GM12878 (cell line): ENCODE measurements around the gene FAM170B. TPM values are rescaled to one million over a fixed set of nuclear protein-coding genes. Genes with fewer than 3 reads are reported as not detected.

Experiments used
- ATAC-seq: fragments of 200-7000 bp; cut with Tn5 transposase; 3 replicates; pipeline ENCODE4 v1.9.1; 2020; ENCODE audit warnings: mild to moderate bottlenecking, moderate library complexity
- BruUV-seq: library from RNA; stranded (reverse); fragments of 400-500 nt; replicated peaks from 2 replicates; lab custom pipeline; 2021; lab: Mats Ljungman, UMichigan
- CTCF ChIA-PET: fragments of 300-600 bp; sonication (Branson Sonifier 250); formaldehyde crosslinking; extraction: SDS; loops from one replicate; lab custom pipeline; 2021; ENCODE audit warnings: inconsistent platforms; lab: Yijun Ruan, JAX
- POLR2A ChIA-PET: fragments of 350-600 bp; formaldehyde crosslinking; extraction: SDS; loops from one replicate; lab custom pipeline; 2021; ENCODE audit warnings: inconsistent platforms; lab: Charles Lee
- RAD21 ChIA-PET: fragments of 300-600 bp; sonication (Branson Sonifier 250); formaldehyde crosslinking; loops from one replicate; lab custom pipeline; 2023; ENCODE audit warnings: antibody characterized with exemption; ENCODE audit not compliant: unreplicated experiment; lab: Charles Lee
- SMC1A ChIA-PET: fragments of 300-600 bp; sonication (Branson Sonifier 250); formaldehyde crosslinking; loops from one replicate; lab custom pipeline; 2023; ENCODE audit not compliant: unreplicated experiment, uncharacterized antibody; lab: Charles Lee
- DNase-seq: peaks from one replicate; pipeline ENCODE4 v3.0.0-alpha.2; 2011; ENCODE audit warnings: low read depth, low spot score
- FAIRE-seq: peaks from 3 replicates; lab custom pipeline; 2011; peaks lifted over from hg19 to GRCh38; lab: Jason Lieb, UNC
- H2AFZ ChIP-seq: 2 replicates; pipeline ENCODE4 v1.6.0; 2011; ENCODE audit warnings: low read depth, low read length, control low read depth; ENCODE audit not compliant: control insufficient read depth
- H3K27ac ChIP-seq: 2 replicates; pipeline ENCODE4 v1.5.1; 2011; ENCODE audit warnings: control low read depth; ENCODE audit not compliant: control insufficient read depth, insufficient read depth
- H3K27me3 ChIP-seq, 2 experiments: replicated peaks in 1 of 2; 2 replicates each; pipeline versions ENCODE4 v1.6.0 to v1.6.1; 2011; ENCODE audit warnings: low read length in 1 of 2; ENCODE audit not compliant: control insufficient read depth in 2 of 2, insufficient read depth in 2 of 2
- H3K36me3 ChIP-seq, 2 experiments: 2 replicates each; pipeline ENCODE4 v1.5.1; 2011; ENCODE audit warnings: low read length in 1 of 2; ENCODE audit not compliant: control insufficient read depth in 2 of 2, insufficient read depth in 2 of 2
- H3K4me1 ChIP-seq: 2 replicates; pipeline ENCODE4 v1.6.1; 2011; ENCODE audit warnings: mild to moderate bottlenecking, low read length, moderate library complexity, mixed read lengths; ENCODE audit not compliant: control insufficient read depth, insufficient read depth
- H3K4me2 ChIP-seq: 2 replicates; pipeline ENCODE4 v1.6.0; 2011; ENCODE audit warnings: control low read depth; ENCODE audit not compliant: control insufficient read depth, insufficient read depth
- H3K4me3 ChIP-seq: fragments of 200-600 bp; sonication (generic); 2 replicates; pipeline ENCODE4 v1.5.1; 2016
- H3K79me2 ChIP-seq: 2 replicates; pipeline ENCODE4 v1.6.0; 2011; ENCODE audit warnings: low read length; ENCODE audit not compliant: control insufficient read depth, insufficient read depth
- H3K9ac ChIP-seq: 2 replicates; pipeline ENCODE4 v1.8.0; 2011; ENCODE audit warnings: low read length, control low read depth, mixed read lengths; ENCODE audit not compliant: control insufficient read depth, insufficient read depth
- H3K9me3 ChIP-seq: replicated peaks from 3 replicates; pipeline ENCODE4 v1.5.1; 2011; ENCODE audit warnings: mild to moderate bottlenecking, low read length; ENCODE audit not compliant: control insufficient read depth, insufficient read depth
- H4K20me1 ChIP-seq: 2 replicates; pipeline ENCODE4 v1.6.0; 2011; ENCODE audit not compliant: control insufficient read depth, insufficient read depth
- FOS ChIP-seq: IDR thresholded peaks from 3 replicates; pipeline ENCODE4 v1.6.1; 2011; ENCODE audit warnings: borderline replicate concordance; ENCODE audit not compliant: insufficient read length; ENCODE audit errors: extremely low read depth
- HSF1 ChIP-seq: fragments of 150-350 bp; IDR thresholded peaks from 2 replicates; pipeline ENCODE4 v1.6.1; 2014; ENCODE audit warnings: mild to moderate bottlenecking, low read depth, low read length
- LARP7 ChIP-seq: fragments of 450-650 bp; IDR thresholded peaks from 2 replicates; pipeline ENCODE4 v1.6.1; 2017; ENCODE audit warnings: mild to moderate bottlenecking
- NBN ChIP-seq: fragments of 450-650 bp; IDR thresholded peaks from 2 replicates; pipeline ENCODE4 v1.6.1; 2016
- PAX5 ChIP-seq: IDR thresholded peaks from 2 replicates; pipeline ENCODE4 v1.6.1; 2011; ENCODE audit warnings: low read depth, low read length, borderline replicate concordance
- POLR2AphosphoS2 ChIP-seq: IDR thresholded peaks from 2 replicates; pipeline ENCODE4 v1.6.1; 2011; ENCODE audit warnings: low read depth, mild to moderate bottlenecking, low read length, improper control_type of control experiment, moderate library complexity
- RELB ChIP-seq: fragments of 450-650 bp; IDR thresholded peaks from 2 replicates; pipeline ENCODE4 v1.6.1; 2017; ENCODE audit warnings: low read depth, mild to moderate bottlenecking, moderate library complexity
- SMAD5 ChIP-seq: IDR thresholded peaks from 2 replicates; pipeline ENCODE4 v1.6.1; 2016; ENCODE audit warnings: antibody characterized with exemption, low read depth
- SPI1 ChIP-seq: IDR thresholded peaks from 2 replicates; pipeline ENCODE4 v1.6.1; 2011; ENCODE audit warnings: low read depth, mild to moderate bottlenecking, low read length, moderate library complexity, borderline replicate concordance; ENCODE audit not compliant: insufficient read depth
- SRF ChIP-seq, 2 experiments: IDR thresholded peaks; 2 replicates each; pipeline ENCODE4 v1.6.1; 2011; ENCODE audit warnings: low read depth in 2 of 2, low read length in 2 of 2, mild to moderate bottlenecking in 1 of 2, moderate library complexity in 1 of 2
- TBL1XR1 ChIP-seq: IDR thresholded peaks from 2 replicates; pipeline ENCODE4 v1.6.1; 2012; ENCODE audit warnings: low read depth, low read length, improper control_type of control experiment
- USF1 ChIP-seq: IDR thresholded peaks from 2 replicates; pipeline ENCODE4 v1.6.1; 2011; ENCODE audit warnings: borderline replicate concordance, low read depth, mild to moderate bottlenecking, moderate library complexity, mixed read lengths, low read length; ENCODE audit not compliant: insufficient read depth; ENCODE audit errors: extremely low read length
- ZBTB33 ChIP-seq: fragments of 450-650 bp; IDR thresholded peaks from 2 replicates; pipeline ENCODE4 v1.6.1; 2017; ENCODE audit warnings: mild to moderate bottlenecking
- ZBTB40 ChIP-seq: fragments of 450-650 bp; IDR thresholded peaks from 2 replicates; pipeline ENCODE4 v1.6.1; 2016; ENCODE audit warnings: mild to moderate bottlenecking, moderate library complexity, borderline replicate concordance
- ZNF24 ChIP-seq: fragments of 450-650 bp; IDR thresholded peaks from 2 replicates; pipeline ENCODE4 v1.6.1; 2017; ENCODE audit warnings: antibody characterized with exemption, mild to moderate bottlenecking
- WGBS: methylation state at CpG from one replicate; pipeline ENCODE4 v1.1.6; 2016; ENCODE audit warnings: low lambda C conversion rate; ENCODE audit not compliant: insufficient replicate concordance, insufficient coverage; ENCODE audit errors: missing lambda C conversion rate; 5-methylcytosine and 5-hydroxymethylcytosine counted together
- in situ Hi-C: fragments of 300-500 bp; cut with MboI; formaldehyde crosslinking; loops from 9 replicates; pipeline ENCODE4 v1.14.3; 2018; ENCODE audit warnings: mixed read lengths
- intact Hi-C: fragments of 100-400 bp; cut with micrococcal nuclease; formaldehyde crosslinking; loops from one replicate; pipeline ENCODE4 v1.14.2; 2022; ENCODE audit not compliant: unreplicated experiment
- polyA plus RNA-seq, 11 experiments: library from polyadenylated mRNA; depleted of rRNA in 4 of 11; unstranded in 6 of 11; stranded (reverse) in 5 of 11; fragments of >200 nt; fragmentation: Nextera tagmentation in 4 of 11; fragmentation: Illumina TruSeq in 1 of 11; extraction: Ambion mirVana in 4 of 11; extraction: Trizol in 1 of 11; gene quantifications; 1 replicate in 1 of 11; 2 replicates in 10 of 11; pipeline versions ENCODE4 v1.2.1 to v1.2.3, GENCODE V29; 2011 to 2016; ENCODE audit warnings: inconsistent platforms in 2 of 11, missing spikeins in 2 of 11, low read depth in 1 of 11
- total RNA-seq, 4 experiments: library from RNA; depleted of rRNA in 3 of 4; stranded (reverse); fragments of >200 nt in 3 of 4; fragmentation: Illumina TruSeq in 1 of 4; extraction: Trizol in 1 of 4; gene quantifications; 2 replicates each; pipeline versions ENCODE4 v1.2.1 to v1.2.3, GENCODE V29; 2013 to 2021

The FAM170B gene
- total and polyA plus RNA-seq, 10 of the 15 experiments (the other 5 are each of a cell fraction or from before 2014, with no cell fraction given) = not detected

- ChIA-PET POLR2A (no interaction called here), CTCF (interaction anchor here (1.1 kb wide), 1 partner anchor 9 kb away, joined by 3 read pairs; no protein-coding TSS in a partner anchor), SMC1A (no interaction called here), RAD21 (no interaction called here)
- in situ Hi-C loops (no loop called here), intact Hi-C loops (no loop called here)
- DNase-seq (no peak), ATAC-seq (no peak), FAIRE-seq (no peak)
- no peak overlapping the region for H3K4me2 ChIP-seq
- H3K36me3 ChIP-seq = peaks cover 0 to 1% of the 10 kb centered on the region in 2 experiments; a peak in 1 of 4 replicates
- no peak overlapping the region for H3K4me3 ChIP-seq
- H3K79me2 ChIP-seq = no peaks in the 10 kb centered on the region
- no TSS peak for BruUV-seq
- H3K27ac ChIP-seq = no peak overlapping the region
- H3K27me3 ChIP-seq = no peaks in the 10 kb centered on the region
- H4K20me1 ChIP-seq = no peaks in the 10 kb centered on the region; the same call in 1 of the 2 replicates
- no peak overlapping the region for H2AFZ ChIP-seq
- H3K9me3 ChIP-seq = no peaks in the 10 kb centered on the region
- H3K4me1 ChIP-seq = no peaks in the 10 kb centered on the region
- WGBS = 68% methylated on average over 5 of the region's 5 CpGs
- H3K9ac ChIP-seq = no peak overlapping the region
- no peak for TF ChIP-seq ZBTB33
- no peak for TF ChIP-seq HSF1
- no peak for TF ChIP-seq ZNF24
- TF ChIP-seq SMAD5 = no peak
- TF ChIP-seq SPI1 = no peak
- no peak for TF ChIP-seq LARP7
- TF ChIP-seq FOS = no peak
- TF ChIP-seq PAX5 = no peak
- TF ChIP-seq NBN = no peak
- TF ChIP-seq POLR2AphosphoS2 = no peak
- TF ChIP-seq ZBTB40 = no peak
- no peak for TF ChIP-seq TBL1XR1
- no peak for TF ChIP-seq RELB
- no peak for TF ChIP-seq SRF (IDR thresholded peaks at IDR 0.05; ENCODE audit: low read depth in 2 of 2, low read length in 2 of 2)
- TF ChIP-seq USF1 = no peak
Measured at GRCh38 chr10:49160110-49160509, 26.3 kb upstream of the FAM170B start.
